HCT116 (cell line): ENCODE data around the gene DIS3L2. TPM values are rescaled to one million over a fixed set of nuclear protein-coding genes. Genes with fewer than 3 reads are reported as not detected.

Experiments
- ATAC-seq: fragments of 200-7000 bp; cut with Tn5 transposase; 2 replicates; pipeline ENCODE4 v1.9.1; 2020; ENCODE audit warnings: mild to moderate bottlenecking, moderate library complexity
- BruUV-seq: library from RNA; stranded (reverse); fragments of 400-500 nt; replicated peaks from 2 replicates; lab custom pipeline; 2021; lab: Mats Ljungman, UMichigan
- CTCF ChIA-PET: fragments of 300-600 bp; sonication (Branson Sonifier 250); formaldehyde crosslinking; loops from one replicate; lab custom pipeline; 2021; ENCODE audit warnings: antibody characterized with exemption; lab: Charles Lee
- POLR2A ChIA-PET: fragments of 300-600, 350-600 bp; sonication (Branson Sonifier 250); formaldehyde crosslinking; loops from one replicate; lab custom pipeline; 2021; ENCODE audit warnings: antibody characterized with exemption; lab: Charles Lee
- RAD21 ChIA-PET, 2 experiments: fragments of 300-600 bp; sonication (Branson Sonifier 250); formaldehyde crosslinking; loops; one replicate each; lab custom pipeline; 2023; ENCODE audit warnings: low total read pairs in 2 of 2; ENCODE audit not compliant: uncharacterized antibody in 2 of 2, unreplicated experiment in 2 of 2, low non-redundant PET in 1 of 2; lab: Charles Lee
- DNase-seq: peaks from one replicate; pipeline ENCODE4 v3.0.0-alpha.2; 2010; ENCODE audit warnings: low read depth, low spot score
- H2AFZ ChIP-seq: fragments of 200-600 bp; shearing (Covaris generic), sonication (generic); 2 replicates; pipeline ENCODE4 v1.6.1; 2017; ENCODE audit warnings: low read depth, mixed run types, mixed read lengths, antibody characterized with exemption, low read length; ENCODE audit not compliant: poor library complexity, severe bottlenecking
- H3K27ac ChIP-seq: 2 replicates; pipeline ENCODE4 v1.5.1; 2012; ENCODE audit warnings: low read depth, low read length
- H3K27me3 ChIP-seq: fragments of 200-600 bp; sonication (generic); 2 replicates; pipeline ENCODE4 v1.6.1; 2016; ENCODE audit warnings: mixed run types, low read length, mixed read lengths; ENCODE audit not compliant: insufficient read depth
- H3K36me3 ChIP-seq, 2 experiments: fragments of 200-500 bp in 1 of 2; fragments of 200-600 bp in 1 of 2; sonication (Bioruptor generic) in 1 of 2; sonication (generic) in 1 of 2; 2 replicates each; pipeline versions ENCODE4 v1.5.1 to v1.6.1; 2014 to 2016; ENCODE audit warnings: low read length in 2 of 2, inconsistent platforms in 1 of 2, mixed read lengths in 1 of 2, mixed run types in 1 of 2; ENCODE audit not compliant: insufficient read depth in 2 of 2, control insufficient read depth in 1 of 2
- H3K4me1 ChIP-seq, 2 experiments: fragments of 200-600 bp in 1 of 2; sonication (generic) in 1 of 2; 2 replicates each; pipeline versions ENCODE4 v1.5.1 to v1.6.1; 2012 to 2017; ENCODE audit warnings: low read length in 2 of 2, inconsistent platforms in 1 of 2, mild to moderate bottlenecking in 1 of 2, mixed read lengths in 1 of 2, mixed run types in 1 of 2, moderate library complexity in 1 of 2; ENCODE audit not compliant: insufficient read depth in 2 of 2, control insufficient read depth in 1 of 2
- H3K4me2 ChIP-seq: fragments of 200-600 bp; sonication (generic); 2 replicates; pipeline ENCODE4 v1.6.1; 2017; ENCODE audit warnings: mixed run types, low read length, mixed read lengths
- H3K4me3 ChIP-seq, 2 experiments: fragments of 200-600 bp in 1 of 2; sonication (generic) in 1 of 2; replicated peaks in 1 of 2; 2 replicates each; pipeline ENCODE4 v1.5.1; 2011 to 2016; ENCODE audit warnings: low read length in 2 of 2, control low read depth in 1 of 2, low read depth in 1 of 2, mild to moderate bottlenecking in 1 of 2, mixed read lengths in 1 of 2, mixed run types in 1 of 2
- H3K79me2 ChIP-seq: fragments of 200-600 bp; sonication (generic); 2 replicates; pipeline ENCODE4 v1.6.1; 2017; ENCODE audit warnings: mild to moderate bottlenecking, mixed run types, low read length, moderate library complexity, mixed read lengths; ENCODE audit not compliant: insufficient read depth
- H3K9ac ChIP-seq: fragments of 200-600 bp; sonication (generic); 2 replicates; pipeline ENCODE4 v1.6.1; 2016; ENCODE audit warnings: low read length, mixed read lengths
- H3K9me2 ChIP-seq: fragments of 200-600 bp; sonication (generic), shearing (Covaris generic); 2 replicates; pipeline ENCODE4 v1.6.1; 2017; ENCODE audit warnings: mixed run types, mild to moderate bottlenecking, moderate library complexity; ENCODE audit not compliant: insufficient read depth
- H3K9me3 ChIP-seq, 2 experiments: fragments of 200-500 bp in 1 of 2; fragments of 200-600 bp in 1 of 2; sonication (Bioruptor generic) in 1 of 2; sonication (generic) in 1 of 2; 2 replicates each; pipeline ENCODE4 v1.6.1; 2014 to 2017; ENCODE audit warnings: low read length in 2 of 2, mixed read lengths in 2 of 2, inconsistent platforms in 1 of 2, low read depth in 1 of 2, mild to moderate bottlenecking in 1 of 2, mixed run types in 1 of 2, moderate library complexity in 1 of 2; ENCODE audit not compliant: control insufficient read depth in 1 of 2, insufficient read depth in 1 of 2
- H4K20me1 ChIP-seq: fragments of 200-600 bp; sonication (generic), shearing (Covaris generic); 2 replicates; pipeline ENCODE4 v1.6.1; 2017; ENCODE audit warnings: mixed run types, mild to moderate bottlenecking, moderate library complexity; ENCODE audit not compliant: insufficient read depth
- CBX3 ChIP-seq: IDR thresholded peaks from 2 replicates; pipeline ENCODE4 v1.6.1; 2012; ENCODE audit warnings: low read depth
- ELF1 ChIP-seq: IDR thresholded peaks from 2 replicates; pipeline ENCODE4 v1.6.1; 2012; ENCODE audit warnings: low read depth, borderline replicate concordance
- EZH2 ChIP-seq: fragments of 200-600 bp; sonication (generic); IDR thresholded peaks from 2 replicates; pipeline ENCODE4 v1.6.1; 2017; ENCODE audit warnings: antibody characterized with exemption, mixed run types
- EZH2phosphoT487 ChIP-seq: fragments of 200-600 bp; IDR thresholded peaks from 2 replicates; pipeline ENCODE4 v1.6.1; 2018; ENCODE audit warnings: antibody characterized with exemption, borderline replicate concordance
- FOSL1 ChIP-seq: IDR thresholded peaks from 2 replicates; pipeline ENCODE4 v1.6.1; 2012; ENCODE audit warnings: low read depth
- MAX ChIP-seq: IDR thresholded peaks from 2 replicates; pipeline ENCODE4 v1.6.1; 2012
- POLR2AphosphoS5 ChIP-seq: IDR thresholded peaks from 2 replicates; pipeline ENCODE4 v1.6.1; 2011; ENCODE audit warnings: mild to moderate bottlenecking, low read depth, low read length, moderate library complexity
- RAD21 ChIP-seq: IDR thresholded peaks from 2 replicates; pipeline ENCODE4 v1.6.1; 2012; ENCODE audit warnings: low read depth, mild to moderate bottlenecking
- REST ChIP-seq: IDR thresholded peaks from 2 replicates; pipeline ENCODE4 v1.6.1; 2012; ENCODE audit warnings: low read depth
- SIN3A ChIP-seq: IDR thresholded peaks from 2 replicates; pipeline ENCODE4 v1.6.1; 2012; ENCODE audit warnings: low read depth
- TCF7L2 ChIP-seq: IDR thresholded peaks from 2 replicates; pipeline ENCODE4 v1.7.0; 2011; ENCODE audit warnings: borderline replicate concordance, inconsistent platforms; ENCODE audit not compliant: insufficient read depth, insufficient read length; ENCODE audit errors: extremely low read depth
- YY1 ChIP-seq: IDR thresholded peaks from 2 replicates; pipeline ENCODE4 v1.6.1; 2011; ENCODE audit warnings: low read length, low read depth, moderate library complexity, mild to moderate bottlenecking; ENCODE audit not compliant: insufficient replicate concordance; ENCODE audit errors: extremely low read depth
- ZNF274 ChIP-seq: fragments of 200-500 bp; sonication (Bioruptor generic); IDR thresholded peaks from 2 replicates; pipeline ENCODE4 v1.6.1; 2014; ENCODE audit warnings: mild to moderate bottlenecking, low read depth, low read length, inconsistent platforms
- intact Hi-C: fragments of 100-400 bp; cut with micrococcal nuclease; formaldehyde crosslinking; loops from 2 replicates; pipeline ENCODE4 v1.10.0; 2022
- total RNA-seq: library from RNA; stranded (reverse); gene quantifications from one replicate; pipeline ENCODE4 v1.2.1, GENCODE V29; 2021; ENCODE audit not compliant: unreplicated experiment

The DIS3L2 gene
- total RNA-seq, 1 experiment from 2014 or later, result 42.5 TPM

- ChIA-PET POLR2A (no interaction called here), CTCF (no interaction called here), RAD21 (no interaction called here)
- Histone ChIP-seq H3K9me3 (no peaks in the 10 kb centered on the region), H3K27me3 (no peaks in the 10 kb centered on the region), H2AFZ (no peak overlapping the region), H3K4me3 (no peak overlapping the region), H4K20me1 (no peaks in the 10 kb centered on the region), H3K4me2 (no peak overlapping the region), H3K36me3 (no peaks in the 10 kb centered on the region), H3K4me1 (no peaks in the 10 kb centered on the region), H3K9me2 (no peaks in the 10 kb centered on the region), H3K27ac (no peak overlapping the region), H3K9ac (no peak overlapping the region), H3K79me2 (peaks cover 7% of the 10 kb centered on the region)
- ATAC-seq (no peak), DNase-seq (no peak)
- TF ChIP-seq ELF1 (no peak), ZNF274 (no peak), POLR2AphosphoS5 (no peak), YY1 (no peak), SIN3A (no peak), RAD21 (no peak), TCF7L2 (no peak), CBX3 (no peak), FOSL1 (no peak), EZH2 (no peak), EZH2phosphoT487 (no peak), MAX (no peak), REST (no peak)
- no TSS peak for BruUV-seq
- intact Hi-C loops, result no loop called here
These were observed 123.7 kb downstream of the DIS3L2 start for GRCh38 chr2:232085164-232085563.
